Astrocyte of the spinal cord (primary cell): ENCODE measurements around the gene NREP.

Source experiments
- DNase-seq: peaks from one replicate; pipeline ENCODE4 v3.0.0; 2011; ENCODE audit warnings: low read depth, low spot score
- H3K4me3 ChIP-seq: 2 replicates; pipeline ENCODE4 v1.5.1; 2011; ENCODE audit warnings: low read depth, mild to moderate bottlenecking, low read length, moderate library complexity
- CTCF ChIP-seq: IDR thresholded peaks from 2 replicates; pipeline ENCODE4 v1.5.1; 2012; ENCODE audit warnings: low read depth, mild to moderate bottlenecking, low read length, inconsistent platforms
- in situ Hi-C: cut with HindIII; loops from 2 replicates; pipeline ENCODE4 v1.10.0; 2017; ENCODE audit warnings: low sequenced_read_pairs

Gene NREP

GRCh38 chr5:111697881-111698757, 58.9 kb downstream of the NREP start:
- peak; percentile 45 for DNase-seq
- no peak overlapping the region for H3K4me3 ChIP-seq
- in situ Hi-C loops: no loop called here
- peak; percentile 18 for TF ChIP-seq CTCF

- no peak for TF ChIP-seq CTCF
- in situ Hi-C loops: no loop called here
- no peak overlapping the region for H3K4me3 ChIP-seq
- DNase-seq: no peak
These were observed 59.8 kb downstream of the NREP start for GRCh38 chr5:111697215-111697614.

GRCh38 chr5:111695991-111696390, 61.0 kb downstream of the NREP start:
- no peak for DNase-seq

GRCh38 chr5:111694133-111694532, 62.9 kb downstream of the NREP start:
- TF ChIP-seq CTCF: no peak
- in situ Hi-C loops: no loop called here
- H3K4me3 ChIP-seq: no peak overlapping the region
- DNase-seq: no peak

More at GRCh38 chr5:111695991-111696390, 61.0 kb downstream of the NREP start:
- H3K4me3 ChIP-seq: no peak overlapping the region
- in situ Hi-C loops: no loop called here
- no peak for TF ChIP-seq CTCF

- DNase-seq: no peak
- in situ Hi-C loops: no loop called here
- no peak for TF ChIP-seq CTCF
- H3K4me3 ChIP-seq: no peak overlapping the region
These were observed 65.1 kb downstream of the NREP start for GRCh38 chr5:111691914-111692313.

- in situ Hi-C loops: no loop called here
- no peak for TF ChIP-seq CTCF
- no peak overlapping the region for H3K4me3 ChIP-seq
- no peak for DNase-seq
These were observed 65.5 kb downstream of the NREP start for GRCh38 chr5:111691508-111691907.
